Pulmonary artery endothelial cell (primary cell): ENCODE measurements around the gene BSG. TPM values are rescaled to one million over a fixed set of nuclear protein-coding genes. Genes with fewer than 3 reads are reported as not detected.
"Not testable (repeated sequence)": the region's sequence is repeated elsewhere in the genome, so short reads cannot be mapped to it uniquely, and the experiment has no call there.

Experiments
- DNase-seq: peaks from one replicate; pipeline ENCODE4 v3.0.0-alpha.2; 2011; ENCODE audit warnings: low read depth, low spot score
- total RNA-seq: library from RNA; depleted of rRNA; stranded (reverse); fragments of >200 nt; gene quantifications from 2 replicates; pipeline ENCODE4 v1.2.3, GENCODE V29; 2014

BSG gene
- total RNA-seq, 1 donor from 2014 or later, result 352 TPM

GRCh38 chr19:619286-620002 lies 47.0 kb downstream of the BSG start:
- DNase-seq, result no peak

- no peak for DNase-seq
Observed at GRCh38 chr19:620166-620862, 47.9 kb downstream of the BSG start.

GRCh38 chr19:621191-621590 lies 48.8 kb downstream of the BSG start:
- not testable (repeated sequence) for DNase-seq

GRCh38 chr19:621819-622218 lies 49.4 kb downstream of the BSG start:
- no peak for DNase-seq

GRCh38 chr19:622666-623065 lies 50.3 kb downstream of the BSG start:
- no peak for DNase-seq

- no peak for DNase-seq
Observed at GRCh38 chr19:623175-623916, 51.0 kb downstream of the BSG start.

GRCh38 chr19:623974-624373 lies 51.6 kb downstream of the BSG start:
- DNase-seq, result no peak

- DNase-seq, result no peak
Observed at GRCh38 chr19:624433-625109, 52.2 kb downstream of the BSG start.

GRCh38 chr19:625257-625656 lies 52.9 kb downstream of the BSG start:
- DNase-seq, result no peak

GRCh38 chr19:626566-626965 lies 54.2 kb downstream of the BSG start:
- not testable (repeated sequence) for DNase-seq

- DNase-seq, result no peak
Observed at GRCh38 chr19:628168-628567, 55.8 kb downstream of the BSG start.

- DNase-seq, result not testable (repeated sequence)
Observed at GRCh38 chr19:629515-629914, 57.1 kb downstream of the BSG start.

GRCh38 chr19:629961-630714 lies 57.7 kb downstream of the BSG start:
- no peak for DNase-seq

- no peak for DNase-seq
Observed at GRCh38 chr19:632579-633067, 60.2 kb downstream of the BSG start.

Other genes starting within 250 kb of the BSG start
- gene MIER2, start 227.8 kb upstream of the BSG start, total RNA-seq, result 20.1 and 31.0 TPM in 2 replicates
- 0.14 and 0.20 TPM in 2 replicates for gene C2CD4C, start 163.4 kb upstream of the BSG start, total RNA-seq
- gene SHC2, start 111.6 kb upstream of the BSG start, total RNA-seq, result 3.5 and 4.7 TPM in 2 replicates
- 0.07 TPM in 2 replicates for gene MADCAM1, start 76.1 kb upstream of the BSG start, total RNA-seq
- 24.2 and 39.6 TPM in 2 replicates for gene TPGS1, start 65.1 kb upstream of the BSG start, total RNA-seq
- gene CDC34, start 40.8 kb upstream of the BSG start, total RNA-seq, result 97.0 and 108 TPM in 2 replicates
- gene GZMM, start 28.5 kb upstream of the BSG start, total RNA-seq, result not detected in 2 replicates
- 0.32 and 0.79 TPM in 2 replicates for gene HCN2, start 17.3 kb downstream of the BSG start, total RNA-seq
- 28.1 and 32.7 TPM in 2 replicates for gene POLRMT, start 60.9 kb downstream of the BSG start, total RNA-seq
- gene FGF22, start 67.3 kb downstream of the BSG start, total RNA-seq, result 0.07 TPM in 1 of 2 replicates, not detected in the other
- gene RNF126, start 90.6 kb downstream of the BSG start, total RNA-seq, result 34.3 and 38.1 TPM in 2 replicates
- 18.5 and 32.6 TPM in 2 replicates for gene FSTL3, start 103.8 kb downstream of the BSG start, total RNA-seq
- 0.07 TPM in 1 of 2 replicates, not detected in the other for gene PRSS57, start 122.9 kb downstream of the BSG start, total RNA-seq
- 14.3 and 23.0 TPM in 2 replicates for gene PALM, start 136.3 kb downstream of the BSG start, total RNA-seq
- 0.04 TPM in 1 of 2 replicates, not detected in the other for gene MISP, start 178.5 kb downstream of the BSG start, total RNA-seq
- gene PTBP1, start 224.9 kb downstream of the BSG start, total RNA-seq, result 198 and 241 TPM in 2 replicates
- 0.07 and 0.33 TPM in 2 replicates for gene PLPPR3, start 249.4 kb downstream of the BSG start, total RNA-seq